ENCODE results near the gene ZNF783.
"Not testable (repeated sequence)": the region's sequence is repeated elsewhere in the genome, so short reads cannot be mapped to it uniquely, and the experiment has no call there.

The ZNF783 gene

GRCh38 chr7:149330914-149331567 lies 69.0 kb downstream of the ZNF783 start:
- DNase-seq (ENCODE audit: low read depth in 2 of 2), result no peak

GRCh38 chr7:149332602-149333320 lies 70.8 kb downstream of the ZNF783 start:
- not testable (repeated sequence) for DNase-seq (ENCODE audit: low read depth in 2 of 2)

GRCh38 chr7:149333321-149333717 lies 71.3 kb downstream of the ZNF783 start:
- no peak for DNase-seq (ENCODE audit: low read depth in 2 of 2)

- DNase-seq (ENCODE audit: low read depth in 2 of 2), result no peak
Observed at GRCh38 chr7:149334219-149334618, 72.2 kb downstream of the ZNF783 start.

Data from stimulated activated CD4-positive, alpha-beta T cell treated with anti-CD3 and anti-CD28 coated beads, Interleukin-1b, Interleukin-23, amount 100 ng/mL, for 1 hour (primary cell).